ENCODE results near the gene PSMC4. TPM values are rescaled to one million over a fixed set of nuclear protein-coding genes. Genes with fewer than 3 reads are reported as not detected.

Gene PSMC4
- total and polyA plus RNA-seq, 7 donors = 76.0 to 310 (median 132) TPM

DNA sequence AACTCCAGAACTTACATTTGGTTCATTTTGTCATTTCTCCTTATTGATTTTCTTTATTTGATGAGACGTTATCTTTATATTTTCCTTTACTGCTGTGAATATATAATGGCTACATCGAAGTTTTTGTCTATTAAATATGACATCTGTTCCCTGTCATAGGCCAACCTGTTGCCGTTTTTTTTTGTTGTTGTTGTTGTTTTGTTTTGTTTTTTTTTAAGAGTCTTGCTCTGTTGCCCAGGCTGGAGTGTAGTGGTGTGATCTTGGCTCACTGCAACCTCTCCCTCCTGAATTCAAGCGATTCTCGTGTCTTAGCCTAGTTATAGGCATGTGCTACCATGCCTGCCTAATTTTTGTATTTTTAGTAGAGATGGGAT, 55.6 kb downstream of the PSMC4 start:
- no peak overlapping the region for H3K27ac ChIP-seq
- no peaks in the 10 kb centered on the region for H3K36me3 ChIP-seq (ENCODE audit: insufficient read depth in 1 of 2, low read depth in 1 of 2)
- ATAC-seq = no peak
- no peaks in the 10 kb centered on the region for H3K27me3 ChIP-seq (ENCODE audit: insufficient read depth in 3 of 3, low read length in 2 of 3)
- intact Hi-C loops (cut with DNase I) = no loop called here
- TF ChIP-seq CTCF (IDR thresholded peaks at IDR 0.05) = no peak
- H3K9me3 ChIP-seq = peaks cover 76% of the 10 kb centered on the region
- no peak overlapping the region for H3K4me3 ChIP-seq
- 87 to 96% (median 96%) methylated on average over 5 of the region's 5 CpGs for WGBS, 3 donors
- DNase-seq = no peak
- no peaks in the 10 kb centered on the region for H3K4me1 ChIP-seq

Other genes with a start within 250 kb of the PSMC4 start
- gene CLC, start 233.1 kb upstream of the PSMC4 start, total RNA-seq = under 1 TPM in 1 of 4 donors, not detected in 3; 0.59 TPM
- gene CLC, start 233.1 kb upstream of the PSMC4 start, polyA plus RNA-seq = not detected
- not detected for gene LEUTX, start 192.3 kb upstream of the PSMC4 start, total RNA-seq
- not detected for gene LEUTX, start 192.3 kb upstream of the PSMC4 start, polyA plus RNA-seq
- gene DYRK1B, start 137.0 kb upstream of the PSMC4 start, total RNA-seq = 100 to 1,000 TPM in 2 of 4 donors, 10 to 100 TPM in 2; 64.5 to 157 (median 109) TPM
- gene DYRK1B, start 137.0 kb upstream of the PSMC4 start, polyA plus RNA-seq = 10 to 100 TPM; 11.1 to 46.4 (median 35.3) TPM
- gene FBL, start 124.8 kb upstream of the PSMC4 start, total RNA-seq = 100 to 1,000 TPM in 3 of 4 donors, 10 to 100 TPM in 1; 70.3 to 150 (median 114) TPM
- gene FBL, start 124.8 kb upstream of the PSMC4 start, polyA plus RNA-seq = 100 to 1,000 TPM; 142 to 267 (median 162) TPM
- 1 to 10 TPM; 7.1 to 8.7 (median 8.3) TPM for gene FCGBP, start 36.5 kb upstream of the PSMC4 start, total RNA-seq
- under 1 TPM; 0.45 to 0.77 (median 0.48) TPM for gene FCGBP, start 36.5 kb upstream of the PSMC4 start, polyA plus RNA-seq
- 1 to 10 TPM; 3.7 to 9.2 (median 6.4) TPM for gene ZNF546, start 25.9 kb downstream of the PSMC4 start, total RNA-seq
- gene ZNF546, start 25.9 kb downstream of the PSMC4 start, polyA plus RNA-seq = 1 to 10 TPM; 1.0 to 6.2 (median 1.9) TPM
- 1 to 10 TPM; 4.3 to 8.8 (median 6.6) TPM for gene ZNF780B, start 85.1 kb downstream of the PSMC4 start, total RNA-seq
- 1 to 10 TPM; 1.7 to 9.1 (median 2.3) TPM for gene ZNF780B, start 85.1 kb downstream of the PSMC4 start, polyA plus RNA-seq
- 1 to 10 TPM; 4.3 to 9.7 (median 5.2) TPM for gene ZNF780A, start 119.8 kb downstream of the PSMC4 start, total RNA-seq
- 10 to 100 TPM in 1 of 3 donors, 1 to 10 TPM in 2; 4.2 to 11.8 (median 6.0) TPM for gene ZNF780A, start 119.8 kb downstream of the PSMC4 start, polyA plus RNA-seq
- gene MAP3K10, start 220.3 kb downstream of the PSMC4 start, total RNA-seq = 10 to 100 TPM; 18.6 to 22.2 (median 19.5) TPM
- gene MAP3K10, start 220.3 kb downstream of the PSMC4 start, polyA plus RNA-seq = 10 to 100 TPM; 10.7 to 35.1 (median 16.0) TPM
- not detected for gene TTC9B, start 247.2 kb downstream of the PSMC4 start, total RNA-seq
- under 1 TPM in 1 of 3 donors, not detected in 2; 0.06 TPM for gene TTC9B, start 247.2 kb downstream of the PSMC4 start, polyA plus RNA-seq